K562 (cell line): ENCODE measurements around the gene LSM14B. TPM values are rescaled to one million over a fixed set of nuclear protein-coding genes. Genes with fewer than 3 reads are reported as not detected.

ENCODE experiments used
- ADNP ChIP-seq: fragments of 200-800 bp; sonication (Bioruptor generic); IDR thresholded peaks from 2 replicates; pipeline ENCODE4 v1.6.1; 2016; ENCODE audit warnings: missing genetic modification characterization, missing compliant biosample characterization
- BCOR ChIP-seq: fragments of 450-650 bp; IDR thresholded peaks from 2 replicates; pipeline ENCODE4 v1.6.1; 2016
- BRF1 ChIP-seq: IDR thresholded peaks from 3 replicates; pipeline ENCODE4 v1.6.1; 2011; ENCODE audit warnings: borderline replicate concordance, mild to moderate bottlenecking; ENCODE audit not compliant: insufficient read length; ENCODE audit errors: extremely low read depth
- CBX1 ChIP-seq: sonication (generic); IDR thresholded peaks from 2 replicates; pipeline ENCODE4 v1.6.1; 2016; ENCODE audit warnings: antibody characterized with exemption, low read depth, mild to moderate bottlenecking
- CBX3 ChIP-seq, 2 experiments: IDR thresholded peaks; 1 replicate in 1 of 2; 2 replicates in 1 of 2; pipeline ENCODE4 v1.6.1; 2012; ENCODE audit warnings: inconsistent platforms in 2 of 2, low read length in 2 of 2, borderline replicate concordance in 1 of 2, control low read depth in 1 of 2
- CREB3L1 ChIP-seq: fragments of 450-650 bp; IDR thresholded peaks from 2 replicates; pipeline ENCODE4 v1.6.1; 2014; ENCODE audit warnings: low read depth, mild to moderate bottlenecking, moderate library complexity, borderline replicate concordance
- CREB5 ChIP-seq: fragments of 250-450 bp; sonication (Bioruptor Pico); IDR thresholded peaks from 2 replicates; pipeline ENCODE4 v1.5.0; 2020; ENCODE audit warnings: mild to moderate bottlenecking
- MYC ChIP-seq, 2 experiments: fragments of 250-450 bp in 1 of 2; sonication (Bioruptor Pico) in 1 of 2; IDR thresholded peaks; 2 replicates each; pipeline versions ENCODE4 v1.5.1 to v1.6.1; 2012 to 2021; ENCODE audit warnings: low read depth in 2 of 2, borderline replicate concordance in 1 of 2, improper control_type of control experiment in 1 of 2, low read length in 1 of 2, mild to moderate bottlenecking in 1 of 2, moderate library complexity in 1 of 2
- SETDB1 ChIP-seq: IDR thresholded peaks from one replicate; pipeline ENCODE4 v1.6.1; 2012; ENCODE audit warnings: low read length, control low read depth, inconsistent platforms
- SUPT5H ChIP-seq: fragments of 450-650 bp; IDR thresholded peaks from 2 replicates; pipeline ENCODE4 v1.6.1; 2016
- TAF1 ChIP-seq: IDR thresholded peaks from 2 replicates; pipeline ENCODE4 v1.6.1; 2011; ENCODE audit warnings: mild to moderate bottlenecking, low read length, moderate library complexity; ENCODE audit not compliant: insufficient read depth, control insufficient read depth, severe bottlenecking; ENCODE audit errors: extremely low read depth
- UBTF ChIP-seq, 2 experiments: IDR thresholded peaks; 2 replicates each; pipeline ENCODE4 v1.6.1; 2012; ENCODE audit warnings: improper control_type of control experiment in 2 of 2, low read depth in 2 of 2, low read length in 2 of 2, borderline replicate concordance in 1 of 2
- ZNF609 ChIP-seq: sonication (generic); formaldehyde crosslinking; IDR thresholded peaks from 2 replicates; pipeline ENCODE4 v1.8.1; 2023; ENCODE audit warnings: missing genetic modification reagents, mild to moderate bottlenecking, borderline replicate concordance
- polyA plus RNA-seq, 8 experiments: library from polyadenylated mRNA; depleted of rRNA in 4 of 8; stranded (reverse) in 5 of 8; unstranded in 3 of 8; fragments of >200 nt; fragmentation: Nextera tagmentation in 2 of 8; fragmentation: Illumina TruSeq in 1 of 8; extraction: Ambion mirVana in 2 of 8; extraction: Trizol in 1 of 8; gene quantifications; 2 replicates each; pipeline versions ENCODE4 v1.2.1 to v1.2.3, GENCODE V29; 2011 to 2014; ENCODE audit warnings: inconsistent platforms in 1 of 8, missing spikeins in 1 of 8
- total RNA-seq, 7 experiments: library from RNA; depleted of rRNA in 6 of 7; stranded (reverse); fragments of >200 nt in 6 of 7; fragmentation: Illumina TruSeq in 2 of 7; extraction: Trizol in 2 of 7; gene quantifications; 2 replicates each; pipeline versions ENCODE4 v1.2.1 to v1.2.3, GENCODE V29; 2011 to 2021; ENCODE audit warnings: low replicate concordance in 1 of 7

Gene LSM14B
- total and polyA plus RNA-seq, 9 of the 15 experiments (the other 6 are each of a cell fraction or from before 2014, with no cell fraction given), result 0.66 to 36.0 (median 20.2) TPM

- no peak for TF ChIP-seq CREB5 (CRISPR knock-in tag)
- peak; percentile 35; the same call in 1 of the 2 replicates for TF ChIP-seq SUPT5H
- TF ChIP-seq MYC (IDR thresholded peaks at IDR 0.05; ENCODE audit: low read depth, low read length), result no peak
- 0 out of 2 replicates have a peak, but pooled peaks have one; percentile 63 for TF ChIP-seq MYC (CRISPR knock-in tag; IDR thresholded peaks at IDR 0.05; ENCODE audit: borderline replicate concordance, low read depth)
- TF ChIP-seq CBX3 (IDR thresholded peaks at IDR 0.05; ENCODE audit: borderline replicate concordance in 1 of 2, low read length in 2 of 2), result 0 out of 3 replicates have a peak, but pooled peaks of 1 of the 2 experiments have one; percentile 28
- peak; percentile 8; the same call in 1 of the 2 replicates for TF ChIP-seq CREB3L1
- TF ChIP-seq SETDB1, result no peak
- TF ChIP-seq UBTF (IDR thresholded peaks at IDR 0.05; ENCODE audit: borderline replicate concordance in 1 of 2, low read depth in 2 of 2, low read length in 2 of 2), result peak in 1 of 2 experiments; percentile 36; a peak in 1 of 4 replicates
- TF ChIP-seq ADNP (tag), result peak; percentile 87
- no peak for TF ChIP-seq BRF1
- peak; percentile 56; the same call in 1 of the 2 replicates for TF ChIP-seq BCOR
- no peak for TF ChIP-seq ZNF609 (CRISPR knock-in tag)
- TF ChIP-seq TAF1, result peak; percentile 18
- TF ChIP-seq CBX1, result 0 out of 2 replicates have a peak, but pooled peaks have one; percentile 20
These were observed 1.1 kb upstream of the LSM14B start (continued) for GRCh38 chr20:62120990-62121775.
